ENCODE data around the gene SLC9A5.
A peak's percentile ranks its signal among the peaks of the same experiment; 100 is the strongest.

The SLC9A5 gene

DNA sequence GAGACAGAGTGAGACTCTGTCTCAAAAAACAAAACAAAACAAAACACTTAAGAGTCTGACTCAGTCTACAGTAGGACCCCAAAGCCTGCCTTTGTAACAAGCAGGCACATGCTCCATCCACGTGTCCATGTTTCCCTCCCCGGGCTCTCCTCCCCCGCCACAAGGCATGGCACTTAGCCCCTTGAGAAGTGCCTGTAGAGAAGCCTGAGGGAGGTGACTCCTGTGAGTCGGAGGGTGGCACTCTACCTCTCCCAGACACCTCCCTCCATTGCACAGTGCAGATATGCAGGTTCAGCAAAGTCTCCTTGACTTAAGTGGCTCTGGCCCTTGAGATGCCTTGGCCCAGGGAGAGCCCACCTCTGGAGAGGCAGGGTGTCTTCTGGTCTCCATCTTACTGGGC is 8.3 kb upstream of the SLC9A5 start:
- TF ChIP-seq, protein P1, sequence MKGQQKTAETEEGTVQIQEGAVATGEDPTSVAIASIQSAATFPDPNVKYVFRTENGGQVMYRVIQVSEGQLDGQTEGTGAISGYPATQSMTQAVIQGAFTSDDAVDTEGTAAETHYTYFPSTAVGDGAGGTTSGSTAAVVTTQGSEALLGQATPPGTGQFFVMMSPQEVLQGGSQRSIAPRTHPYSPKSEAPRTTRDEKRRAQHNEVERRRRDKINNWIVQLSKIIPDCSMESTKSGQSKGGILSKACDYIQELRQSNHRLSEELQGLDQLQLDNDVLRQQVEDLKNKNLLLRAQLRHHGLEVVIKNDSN (IDR thresholded peaks at IDR 0.05), result no peak
- TF ChIP-seq CREB1 (IDR thresholded peaks at IDR 0.05; ENCODE audit: low read depth) (no peak), TEAD4 (IDR thresholded peaks at IDR 0.05) (no peak), EGR1 (IDR thresholded peaks at IDR 0.05) (no peak), ZBTB7A (IDR thresholded peaks at IDR 0.05; ENCODE audit: low read depth) (no peak), CEBPB (IDR thresholded peaks at IDR 0.05) (no peak), YY1 (IDR thresholded peaks at IDR 0.05; ENCODE audit: low read depth) (no peak), TAF1 (IDR thresholded peaks at IDR 0.05; ENCODE audit: low read depth) (no peak), NFIC (IDR thresholded peaks at IDR 0.05) (no peak), RAD21 (IDR thresholded peaks at IDR 0.05; ENCODE audit: low read depth) (no peak), REST (IDR thresholded peaks at IDR 0.05; ENCODE audit: low read depth) (no peak)

GRCh38 chr16:67241008-67241900 is 7.5 kb upstream of the SLC9A5 start:
- TF ChIP-seq TEAD4 (IDR thresholded peaks at IDR 0.05) (0 out of 2 replicates have a peak, but pooled peaks have one; percentile 12), TCF12 (IDR thresholded peaks at IDR 0.05; ENCODE audit: low read depth) (no peak), EGR1 (IDR thresholded peaks at IDR 0.05) (no peak), EP300 (IDR thresholded peaks at IDR 0.05; ENCODE audit: borderline replicate concordance) (no peak), CEBPB (IDR thresholded peaks at IDR 0.05) (no peak), YY1 (IDR thresholded peaks at IDR 0.05; ENCODE audit: low read depth) (no peak), RAD21 (IDR thresholded peaks at IDR 0.05; ENCODE audit: low read depth) (no peak), REST (IDR thresholded peaks at IDR 0.05; ENCODE audit: low read depth) (no peak), CREB1 (IDR thresholded peaks at IDR 0.05; ENCODE audit: low read depth) (no peak), NFIC (IDR thresholded peaks at IDR 0.05) (peak; percentile 20; the same call in 1 of the 2 replicates), ZBTB7A (IDR thresholded peaks at IDR 0.05; ENCODE audit: low read depth) (no peak), TAF1 (IDR thresholded peaks at IDR 0.05; ENCODE audit: low read depth) (no peak)
- TF ChIP-seq, protein P1 (IDR thresholded peaks at IDR 0.05), result no peak

DNA sequence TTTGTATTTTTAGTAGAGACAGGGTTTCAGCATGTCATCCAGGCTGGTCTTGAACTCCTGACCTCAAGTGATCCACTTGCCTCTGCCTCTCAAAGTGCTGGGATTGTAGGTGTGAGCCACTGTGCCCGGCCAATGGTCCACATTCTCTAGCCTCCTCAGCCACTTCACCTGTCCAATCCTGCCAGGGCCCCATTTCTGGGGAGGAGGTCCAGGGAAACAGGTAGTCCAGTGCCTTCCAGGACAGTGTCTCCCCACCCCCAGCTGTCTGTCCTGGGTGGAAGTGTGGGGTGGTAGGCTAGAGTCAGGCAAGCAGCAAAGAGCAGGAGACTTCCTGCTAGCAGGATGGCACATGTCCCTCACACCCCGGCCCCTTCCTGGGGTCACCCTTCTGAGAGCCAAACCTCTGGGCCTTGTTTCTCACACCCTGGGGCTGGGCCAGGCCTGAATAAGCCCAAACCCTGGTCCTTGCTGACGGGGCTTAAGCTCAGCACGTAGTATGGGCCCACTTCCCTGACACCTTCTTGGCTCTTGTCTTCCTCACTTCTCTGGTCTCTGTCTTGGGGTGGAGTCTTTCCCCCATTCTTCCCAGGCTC is 6.5 kb upstream of the SLC9A5 start:
- TF ChIP-seq YY1 (IDR thresholded peaks at IDR 0.05; ENCODE audit: low read depth) (no peak), FOXM1 (IDR thresholded peaks at IDR 0.05; ENCODE audit: borderline replicate concordance, low read depth) (no peak), TCF12 (IDR thresholded peaks at IDR 0.05; ENCODE audit: low read depth) (no peak), CEBPB (IDR thresholded peaks at IDR 0.05) (no peak), EP300 (IDR thresholded peaks at IDR 0.05; ENCODE audit: borderline replicate concordance) (no peak), NFIC (IDR thresholded peaks at IDR 0.05) (no peak), TEAD4 (IDR thresholded peaks at IDR 0.05) (no peak), MAX (IDR thresholded peaks at IDR 0.05) (no peak)

DNA sequence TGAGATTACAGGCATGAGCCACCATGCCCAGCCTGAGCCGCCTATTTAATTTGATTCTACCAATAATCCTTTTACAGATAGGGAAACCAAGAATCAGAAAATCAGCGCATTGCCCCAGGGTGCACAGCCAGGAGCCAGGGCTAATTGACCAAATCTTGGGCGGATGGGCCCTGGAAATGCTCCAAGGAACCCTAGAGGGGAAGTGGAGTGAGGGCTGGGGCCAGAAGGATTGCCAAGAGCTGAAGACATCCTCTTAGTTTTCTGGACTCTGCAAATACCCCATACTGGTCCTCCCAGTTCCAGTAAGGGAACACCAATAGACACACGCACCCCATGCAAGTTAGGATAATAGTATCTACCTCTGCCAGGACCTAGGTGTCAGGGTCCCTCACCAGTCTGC is 5.3 kb upstream of the SLC9A5 start:
- TF ChIP-seq TCF12 (IDR thresholded peaks at IDR 0.05; ENCODE audit: low read depth) (no peak), EGR1 (IDR thresholded peaks at IDR 0.05) (no peak), TEAD4 (IDR thresholded peaks at IDR 0.05) (no peak), TAF1 (IDR thresholded peaks at IDR 0.05; ENCODE audit: low read depth) (no peak), ZBTB7A (IDR thresholded peaks at IDR 0.05; ENCODE audit: low read depth) (no peak), EP300 (IDR thresholded peaks at IDR 0.05; ENCODE audit: borderline replicate concordance) (no peak), MAX (IDR thresholded peaks at IDR 0.05) (no peak), REST (IDR thresholded peaks at IDR 0.05; ENCODE audit: low read depth) (no peak), CREB1 (IDR thresholded peaks at IDR 0.05; ENCODE audit: low read depth) (no peak), RAD21 (IDR thresholded peaks at IDR 0.05; ENCODE audit: low read depth) (no peak), YY1 (IDR thresholded peaks at IDR 0.05; ENCODE audit: low read depth) (no peak), NFIC (IDR thresholded peaks at IDR 0.05) (no peak), CEBPB (IDR thresholded peaks at IDR 0.05) (no peak), FOXM1 (IDR thresholded peaks at IDR 0.05; ENCODE audit: borderline replicate concordance, low read depth) (no peak)
- TF ChIP-seq, protein P1 (IDR thresholded peaks at IDR 0.05), result no peak
